Lower leg skin (tissue), 3 donors: ENCODE data around the gene GPR137B.

ENCODE experiments used
- CTCF ChIP-seq, 3 donors: fragments of 450-650 bp; IDR thresholded peaks; one replicate each; pipeline ENCODE4 v1.5.1; 2016; ENCODE audit warnings: antibody characterized with exemption in 3 of 3, mild to moderate bottlenecking in 3 of 3, moderate library complexity in 2 of 3
- POLR2A ChIP-seq, 2 donors: fragments of 450-650 bp; IDR thresholded peaks; one replicate each; pipeline ENCODE4 v1.6.1; 2016 to 2017; ENCODE audit warnings: antibody characterized with exemption in 2 of 2, mild to moderate bottlenecking in 1 of 2, moderate library complexity in 1 of 2

GRCh38 chr1:236113324-236114032 is 28.9 kb upstream of the GPR137B start:
- no peak for TF ChIP-seq CTCF (IDR thresholded peaks at IDR 0.05)
- TF ChIP-seq POLR2A (IDR thresholded peaks at IDR 0.05) = no peak
